Stimulated activated memory B cell treated with anti-CD40 and anti-IgM and Interleukin-4, amounts not matched to agents 10 μg/mL and 1 μg/mL and 100 μg/mL, for 72 hours (primary cell): Measurements from ENCODE around the gene TAPBPL.
"Not testable (repeated sequence)": the region's sequence is repeated elsewhere in the genome, so short reads cannot be mapped to it uniquely, and the experiment has no call there.

Experiments
- ATAC-seq: fragments of 150-1000 bp; cut with Tn5 transposase; 2 replicates; pipeline ENCODE4 v1.10.0; 2021
- H3K27ac Mint-ChIP-seq: one replicate; pipeline ENCODE4 v1.8.0; 2022; ENCODE audit warnings: mild to moderate bottlenecking, mixed read lengths
- H3K27me3 Mint-ChIP-seq: one replicate; pipeline ENCODE4 v1.8.0; 2022; ENCODE audit warnings: mixed read lengths
- H3K36me3 Mint-ChIP-seq: one replicate; pipeline ENCODE4 v1.8.0; 2022; ENCODE audit warnings: mixed read lengths
- H3K4me1 Mint-ChIP-seq: one replicate; pipeline ENCODE4 v1.8.0; 2022; ENCODE audit warnings: mixed read lengths
- H3K4me3 Mint-ChIP-seq: one replicate; pipeline ENCODE4 v1.8.0; 2022; ENCODE audit warnings: mild to moderate bottlenecking, moderate library complexity, mixed read lengths
- H3K9me3 Mint-ChIP-seq: one replicate; pipeline ENCODE4 v1.8.0; 2022; ENCODE audit warnings: mixed read lengths

The TAPBPL gene, protein sequence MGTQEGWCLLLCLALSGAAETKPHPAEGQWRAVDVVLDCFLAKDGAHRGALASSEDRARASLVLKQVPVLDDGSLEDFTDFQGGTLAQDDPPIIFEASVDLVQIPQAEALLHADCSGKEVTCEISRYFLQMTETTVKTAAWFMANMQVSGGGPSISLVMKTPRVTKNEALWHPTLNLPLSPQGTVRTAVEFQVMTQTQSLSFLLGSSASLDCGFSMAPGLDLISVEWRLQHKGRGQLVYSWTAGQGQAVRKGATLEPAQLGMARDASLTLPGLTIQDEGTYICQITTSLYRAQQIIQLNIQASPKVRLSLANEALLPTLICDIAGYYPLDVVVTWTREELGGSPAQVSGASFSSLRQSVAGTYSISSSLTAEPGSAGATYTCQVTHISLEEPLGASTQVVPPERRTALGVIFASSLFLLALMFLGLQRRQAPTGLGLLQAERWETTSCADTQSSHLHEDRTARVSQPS

DNA sequence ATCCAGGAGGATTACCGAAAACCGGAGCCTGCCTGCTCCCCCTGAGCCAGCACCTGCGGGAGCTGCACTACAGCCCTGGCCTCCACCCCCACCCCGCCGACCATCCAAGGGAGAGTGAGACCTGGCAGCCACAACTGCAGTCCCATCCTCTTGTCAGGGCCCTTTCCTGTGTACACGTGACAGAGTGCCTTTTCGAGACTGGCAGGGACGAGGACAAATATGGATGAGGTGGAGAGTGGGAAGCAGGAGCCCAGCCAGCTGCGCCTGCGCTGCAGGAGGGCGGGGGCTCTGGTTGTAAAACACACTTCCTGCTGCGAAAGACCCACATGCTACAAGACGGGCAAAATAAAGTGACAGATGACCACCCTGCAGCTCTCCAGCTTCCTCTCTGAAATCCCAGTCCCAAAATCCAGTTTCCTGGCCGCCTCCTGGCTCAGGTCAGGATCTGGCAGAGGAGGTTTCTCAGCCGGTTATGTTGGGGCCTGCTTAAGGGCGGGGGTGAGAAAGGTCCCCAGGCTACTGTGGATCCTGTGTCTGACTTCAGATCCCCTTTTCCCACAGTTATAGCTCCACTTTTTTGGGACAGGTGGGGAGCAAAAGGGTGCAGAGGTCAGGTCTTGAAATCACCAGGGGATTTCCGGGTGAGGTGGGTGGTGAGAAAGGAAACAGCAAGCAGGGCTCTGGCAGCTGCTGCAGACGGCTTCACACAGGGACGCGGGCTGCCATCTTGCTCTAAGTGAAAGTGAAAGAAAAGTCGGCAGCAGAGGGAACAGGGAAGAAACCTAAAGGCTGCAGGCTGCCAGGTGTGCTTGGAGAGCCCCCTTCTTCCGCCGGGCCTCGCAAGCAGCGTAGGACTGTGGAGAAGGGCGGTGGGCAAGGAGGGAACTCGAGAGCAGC lies at the start of gene TAPBPL:
Gene TAPBPL (plus strand): TSS at position 695 of the 897 bp plus-strand sequence. CDS start 207 bp downstream, outside the sequence.
- Mint-ChIP-seq H3K36me3 (peaks cover 67% of the 10 kb centered on the region), H3K9me3 (no peaks in the 10 kb centered on the region), H3K4me1 (peaks cover 68% of the 10 kb centered on the region), H3K27me3 (no peaks in the 10 kb centered on the region), H3K4me3 (peak within 1 kb of the TSS; percentile 97), H3K27ac (peak within 1 kb of the TSS; percentile 83)
- ATAC-seq, result peak; percentile 92

DNA sequence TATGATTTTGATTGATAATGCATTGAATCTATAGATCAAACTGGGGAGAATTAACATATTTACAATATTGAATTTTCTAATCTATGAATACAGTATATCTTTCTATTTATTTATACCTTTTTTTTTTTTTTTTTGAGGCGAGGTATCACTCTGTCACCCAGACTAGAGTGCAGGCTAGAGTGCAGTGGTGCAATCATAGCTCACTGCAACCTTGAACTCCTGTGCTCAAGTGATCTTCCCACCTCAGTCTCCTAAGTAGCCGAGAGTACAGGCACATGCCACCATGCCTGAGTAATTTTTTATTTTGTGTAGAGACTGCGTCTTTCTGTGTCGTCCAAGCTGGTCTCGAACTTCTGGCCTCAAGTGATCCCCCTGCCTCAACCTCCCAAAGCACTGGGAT lies 47.5 kb upstream of the TAPBPL start:
- peaks cover 53% of the 10 kb centered on the region for H3K27me3 Mint-ChIP-seq
- H3K27ac Mint-ChIP-seq, result no peak overlapping the region
- H3K36me3 Mint-ChIP-seq, result no peaks in the 10 kb centered on the region
- peaks cover 4% of the 10 kb centered on the region for H3K9me3 Mint-ChIP-seq
- no peak for ATAC-seq
- no peaks in the 10 kb centered on the region for H3K4me1 Mint-ChIP-seq
- H3K4me3 Mint-ChIP-seq, result no peak overlapping the region

DNA sequence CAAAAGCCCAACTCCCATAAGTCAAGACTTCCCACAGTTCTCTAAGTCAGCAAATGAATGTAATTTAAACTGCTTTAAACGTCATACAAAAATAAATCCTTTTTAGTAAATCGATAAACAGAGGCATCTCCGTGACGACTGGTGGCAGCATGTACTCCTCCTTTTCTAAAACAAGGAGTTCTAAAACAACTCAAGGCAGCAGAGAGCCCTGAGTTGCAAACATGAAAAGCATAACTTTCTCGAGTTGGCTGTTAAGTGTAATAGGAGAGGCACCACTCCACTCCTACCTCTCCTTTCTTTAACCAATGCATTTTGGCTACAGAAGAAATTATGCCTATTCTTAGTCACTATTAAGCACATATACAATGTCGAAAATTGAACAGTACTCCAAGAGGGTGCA lies 45.9 kb upstream of the TAPBPL start:
- Mint-ChIP-seq H3K27ac (no peak overlapping the region), H3K27me3 (peaks cover 55% of the 10 kb centered on the region), H3K4me3 (no peak overlapping the region), H3K4me1 (no peaks in the 10 kb centered on the region), H3K9me3 (peaks cover 4% of the 10 kb centered on the region), H3K36me3 (no peaks in the 10 kb centered on the region)
- ATAC-seq, result no peak

DNA sequence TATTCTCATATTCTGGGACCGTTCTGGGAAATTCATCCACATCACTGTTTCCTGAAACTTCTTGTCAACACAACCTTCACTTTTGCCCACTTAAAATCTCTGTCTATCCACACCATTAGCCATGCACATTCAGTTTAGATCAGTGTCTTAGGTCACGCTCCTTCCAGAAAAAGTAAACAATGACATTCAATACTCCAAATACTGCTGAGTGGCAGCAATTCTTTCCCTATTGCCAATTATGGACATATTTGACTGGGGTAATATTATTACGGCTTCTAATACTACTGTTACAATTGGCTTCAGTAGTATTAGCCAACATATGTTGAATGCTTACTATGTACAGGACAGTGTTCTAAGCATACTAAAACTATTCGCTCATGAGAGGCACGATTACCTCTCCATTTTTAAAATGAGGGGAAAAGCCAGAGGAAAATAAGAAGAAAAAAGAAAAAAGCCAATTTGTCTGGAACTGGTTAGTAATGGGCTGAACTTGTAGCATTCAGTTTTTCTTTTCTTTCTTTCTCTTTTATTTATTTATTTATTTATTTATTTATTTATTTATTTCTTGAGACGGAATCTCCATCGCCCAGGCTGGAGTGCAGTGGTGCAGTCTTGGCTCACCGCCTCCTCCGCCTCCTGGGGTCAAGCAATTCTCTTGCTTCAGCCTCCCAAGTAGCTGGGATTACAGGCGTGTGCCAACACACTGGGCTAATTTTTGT lies 44.4 kb upstream of the TAPBPL start:
- no peak for ATAC-seq
- peaks cover 47% of the 10 kb centered on the region for H3K27me3 Mint-ChIP-seq
- H3K9me3 Mint-ChIP-seq, result peaks cover 4% of the 10 kb centered on the region
- H3K36me3 Mint-ChIP-seq, result no peaks in the 10 kb centered on the region
- H3K4me3 Mint-ChIP-seq, result no peak overlapping the region
- H3K4me1 Mint-ChIP-seq, result no peaks in the 10 kb centered on the region
- H3K27ac Mint-ChIP-seq, result no peak overlapping the region

DNA sequence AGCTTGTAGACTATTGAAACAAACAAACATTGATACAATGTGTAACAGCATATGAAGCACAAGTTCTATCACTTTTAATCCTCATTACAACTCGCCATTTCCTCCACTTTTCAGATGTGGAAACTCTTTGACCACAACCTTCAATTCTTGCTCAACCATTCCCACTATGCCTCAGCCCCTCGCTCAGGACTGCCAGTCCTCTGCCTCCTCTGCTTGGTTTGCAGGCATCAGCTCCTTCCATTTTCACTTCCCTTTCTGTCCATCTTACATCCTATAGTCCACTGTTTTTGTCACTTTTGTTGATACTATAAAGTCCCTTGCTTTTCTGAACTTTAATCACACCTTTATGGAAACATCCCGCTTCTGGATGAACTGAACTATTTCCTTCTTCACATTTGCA lies 35.2 kb upstream of the TAPBPL start:
- Mint-ChIP-seq H3K36me3 (no peaks in the 10 kb centered on the region), H3K27ac (peak overlapping the region; percentile 17)

DNA sequence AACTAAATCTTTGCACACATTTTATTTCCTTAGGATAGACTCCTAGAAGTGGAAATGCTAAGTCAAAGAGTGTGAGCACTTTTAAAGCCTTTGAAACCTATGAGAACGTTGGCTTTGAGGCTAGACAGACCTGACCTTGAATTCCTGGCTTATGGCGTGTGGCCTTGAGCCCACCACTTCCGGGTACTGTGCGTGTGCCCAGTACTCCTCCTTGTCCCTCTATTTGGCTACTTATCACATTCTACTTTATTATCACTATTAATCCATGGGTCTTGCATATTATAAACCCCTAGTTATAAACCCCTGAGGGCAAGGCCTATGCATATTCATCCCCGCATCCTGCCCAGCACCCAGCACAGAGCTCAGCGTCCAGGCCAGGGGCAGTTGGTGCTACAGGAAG lies 33.0 kb upstream of the TAPBPL start:
- no peaks in the 10 kb centered on the region for H3K9me3 Mint-ChIP-seq
- H3K27me3 Mint-ChIP-seq, result peaks cover 37% of the 10 kb centered on the region
- H3K27ac Mint-ChIP-seq, result no peak overlapping the region
- H3K36me3 Mint-ChIP-seq, result no peaks in the 10 kb centered on the region
- ATAC-seq, result no peak
- peaks cover 20% of the 10 kb centered on the region for H3K4me1 Mint-ChIP-seq
- no peak overlapping the region for H3K4me3 Mint-ChIP-seq

More for the DNA sequence above, 35.2 kb upstream of the TAPBPL start:
- Mint-ChIP-seq H3K4me1 (peaks cover 14% of the 10 kb centered on the region), H3K4me3 (no peak overlapping the region), H3K27me3 (peaks cover 41% of the 10 kb centered on the region), H3K9me3 (no peaks in the 10 kb centered on the region)
- peak; percentile 54 for ATAC-seq

DNA sequence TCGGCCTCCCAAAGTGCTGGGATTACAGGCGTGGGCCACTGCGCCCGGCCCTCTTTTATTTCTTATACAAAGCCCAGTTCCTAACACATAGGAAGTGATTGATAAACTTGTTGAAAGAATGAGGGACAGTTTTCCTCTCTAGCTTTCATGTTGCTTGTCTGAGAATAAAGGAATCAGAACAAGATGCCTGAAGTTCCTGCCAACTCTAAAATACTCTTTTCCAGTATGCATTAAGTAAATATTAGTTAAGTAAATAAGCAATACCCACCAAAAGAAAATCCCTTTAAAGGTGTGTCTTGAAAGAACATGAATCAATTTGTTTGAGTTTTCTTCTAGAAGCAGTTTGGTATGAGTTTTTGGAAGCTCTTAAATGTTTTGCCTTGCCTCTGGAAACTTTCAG lies 31.5 kb upstream of the TAPBPL start:
- no peak for ATAC-seq
- H3K9me3 Mint-ChIP-seq, result no peaks in the 10 kb centered on the region
- peaks cover 25% of the 10 kb centered on the region for H3K4me1 Mint-ChIP-seq
- H3K27me3 Mint-ChIP-seq, result peaks cover 21% of the 10 kb centered on the region
- no peak overlapping the region for H3K4me3 Mint-ChIP-seq
- H3K27ac Mint-ChIP-seq, result no peak overlapping the region
- no peaks in the 10 kb centered on the region for H3K36me3 Mint-ChIP-seq

DNA sequence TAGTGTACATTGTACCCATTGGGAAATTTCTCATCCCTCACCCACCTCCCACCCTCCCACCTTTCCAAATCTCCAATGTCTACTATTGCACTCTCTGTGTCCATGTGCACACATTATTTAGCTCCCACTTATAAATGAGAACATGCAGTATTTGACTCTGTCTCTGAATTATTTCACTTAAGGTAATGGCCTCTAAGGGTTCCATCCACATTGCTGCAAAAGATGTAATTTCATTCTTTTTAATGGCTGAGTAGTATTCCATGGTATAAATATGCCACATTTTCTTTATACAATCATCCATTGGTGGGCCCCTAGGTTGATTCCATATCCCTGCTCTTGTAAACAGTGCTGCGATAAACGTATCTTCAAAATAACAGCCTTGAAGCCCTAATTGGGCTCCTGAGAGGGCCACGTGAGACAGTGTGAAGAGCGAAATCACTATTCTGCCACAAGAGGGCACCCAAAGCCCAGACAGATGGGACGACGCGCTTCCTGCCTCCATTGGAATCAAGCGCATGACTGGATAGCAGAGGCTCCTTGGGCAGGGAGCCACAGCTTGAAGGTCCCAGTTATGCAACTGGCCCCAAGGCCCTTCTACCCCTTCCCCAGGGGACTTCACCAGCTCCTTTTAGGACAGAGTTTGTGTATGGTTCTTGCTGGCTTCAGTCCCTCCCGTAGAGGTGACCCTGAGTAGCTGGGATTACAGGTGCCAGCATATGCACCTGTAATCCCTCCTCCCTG lies 28.4 kb upstream of the TAPBPL start:
- peak overlapping the region; percentile 87 for H3K27ac Mint-ChIP-seq
- peak overlapping the region; percentile 61 for H3K4me3 Mint-ChIP-seq
- peaks cover 42% of the 10 kb centered on the region for H3K4me1 Mint-ChIP-seq
- ATAC-seq, result peak; percentile 60
- no peaks in the 10 kb centered on the region for H3K9me3 Mint-ChIP-seq
- no peaks in the 10 kb centered on the region for H3K36me3 Mint-ChIP-seq
- no peaks in the 10 kb centered on the region for H3K27me3 Mint-ChIP-seq

DNA sequence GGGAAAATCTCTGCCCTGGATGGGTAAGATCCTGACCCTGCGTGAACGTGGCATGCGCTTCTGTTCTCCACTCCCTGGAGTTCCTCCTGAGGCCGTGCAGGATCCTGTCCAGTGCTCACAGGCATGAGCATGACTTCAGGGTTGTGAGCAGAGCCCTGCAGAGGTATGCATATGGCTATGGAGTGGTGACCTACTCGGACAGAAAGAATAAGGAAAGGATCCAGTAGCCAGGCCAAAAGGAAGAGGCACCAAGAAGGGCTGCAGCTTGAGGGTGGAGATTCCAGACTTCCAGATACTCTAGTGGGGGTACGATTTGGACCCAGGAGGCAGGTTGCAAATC lies 27.9 kb upstream of the TAPBPL start:
- peak overlapping the region; percentile 61 for H3K4me3 Mint-ChIP-seq
- ATAC-seq, result no peak
- no peaks in the 10 kb centered on the region for H3K36me3 Mint-ChIP-seq
- H3K4me1 Mint-ChIP-seq, result peaks cover 43% of the 10 kb centered on the region
- H3K27ac Mint-ChIP-seq, result peak overlapping the region; percentile 87
- no peaks in the 10 kb centered on the region for H3K9me3 Mint-ChIP-seq
- no peaks in the 10 kb centered on the region for H3K27me3 Mint-ChIP-seq

DNA sequence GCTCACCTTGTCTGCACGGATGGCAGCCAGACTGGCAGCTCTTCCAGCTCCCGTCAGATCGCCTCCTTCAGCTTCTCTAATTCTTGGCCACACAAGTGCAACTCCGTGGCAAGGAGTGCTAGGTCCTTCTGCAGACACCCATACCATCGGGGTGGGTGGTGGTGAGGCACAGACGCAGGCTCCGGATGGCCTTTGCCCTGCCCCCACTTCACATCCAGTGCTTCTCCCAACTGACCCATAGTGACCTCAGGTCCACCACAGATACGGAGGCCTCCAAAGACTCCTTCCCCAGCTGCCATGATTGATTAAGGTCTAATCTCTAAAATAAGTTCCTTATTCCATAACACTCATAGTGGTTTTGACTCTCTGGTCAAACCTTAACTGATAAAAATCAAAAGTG lies 27.0 kb upstream of the TAPBPL start:
- peaks cover 48% of the 10 kb centered on the region for H3K4me1 Mint-ChIP-seq
- no peaks in the 10 kb centered on the region for H3K36me3 Mint-ChIP-seq
- no peaks in the 10 kb centered on the region for H3K27me3 Mint-ChIP-seq
- peak overlapping the region; percentile 95 for H3K27ac Mint-ChIP-seq
- no peaks in the 10 kb centered on the region for H3K9me3 Mint-ChIP-seq
- H3K4me3 Mint-ChIP-seq, result no peak overlapping the region
- ATAC-seq, result no peak

DNA sequence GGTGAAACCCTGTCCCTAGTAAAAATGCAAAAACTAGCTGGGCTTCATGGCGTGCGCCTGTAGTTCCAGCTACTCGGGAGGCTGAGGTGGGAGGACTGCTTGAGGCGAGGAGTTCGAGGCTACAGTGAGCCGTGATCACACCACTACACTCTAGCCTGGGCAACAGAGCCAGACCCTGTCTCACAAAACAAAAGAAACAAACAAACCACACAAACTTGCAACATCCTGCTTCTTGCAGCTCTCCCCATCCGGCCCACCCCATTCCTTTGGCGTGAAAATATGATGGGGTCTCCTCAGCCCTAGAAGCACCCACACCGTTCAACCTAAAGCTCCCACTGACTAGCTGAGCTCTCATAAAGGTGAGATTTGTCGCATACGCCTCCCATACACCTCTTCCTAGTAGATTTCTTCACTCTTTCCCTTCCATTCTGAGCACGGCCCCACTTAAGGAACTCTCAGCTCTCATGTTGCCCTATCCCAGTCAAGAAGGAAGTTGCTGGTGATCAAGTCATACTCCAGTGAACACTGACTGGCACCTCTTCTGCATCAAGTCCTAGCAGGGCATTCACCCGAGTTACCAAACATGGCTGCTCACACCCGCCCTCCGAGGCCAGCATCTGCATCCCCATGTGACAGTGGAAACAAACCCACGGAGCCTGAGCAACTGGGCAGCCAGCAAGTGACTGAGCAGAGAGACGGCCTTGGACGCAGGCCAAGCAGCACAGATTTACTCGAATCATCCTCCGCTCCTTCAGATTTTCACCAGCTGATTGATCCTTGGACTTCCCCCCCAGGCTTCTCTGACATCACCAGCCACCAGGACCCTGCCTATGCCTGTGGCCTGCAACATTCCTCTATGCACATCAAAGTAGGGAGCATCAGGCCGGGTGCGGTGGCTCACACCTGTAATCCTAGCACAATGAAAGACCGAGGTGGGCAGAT lies 26.0 kb upstream of the TAPBPL start:
- no peaks in the 10 kb centered on the region for H3K27me3 Mint-ChIP-seq
- peak; percentile 73 for ATAC-seq

DNA sequence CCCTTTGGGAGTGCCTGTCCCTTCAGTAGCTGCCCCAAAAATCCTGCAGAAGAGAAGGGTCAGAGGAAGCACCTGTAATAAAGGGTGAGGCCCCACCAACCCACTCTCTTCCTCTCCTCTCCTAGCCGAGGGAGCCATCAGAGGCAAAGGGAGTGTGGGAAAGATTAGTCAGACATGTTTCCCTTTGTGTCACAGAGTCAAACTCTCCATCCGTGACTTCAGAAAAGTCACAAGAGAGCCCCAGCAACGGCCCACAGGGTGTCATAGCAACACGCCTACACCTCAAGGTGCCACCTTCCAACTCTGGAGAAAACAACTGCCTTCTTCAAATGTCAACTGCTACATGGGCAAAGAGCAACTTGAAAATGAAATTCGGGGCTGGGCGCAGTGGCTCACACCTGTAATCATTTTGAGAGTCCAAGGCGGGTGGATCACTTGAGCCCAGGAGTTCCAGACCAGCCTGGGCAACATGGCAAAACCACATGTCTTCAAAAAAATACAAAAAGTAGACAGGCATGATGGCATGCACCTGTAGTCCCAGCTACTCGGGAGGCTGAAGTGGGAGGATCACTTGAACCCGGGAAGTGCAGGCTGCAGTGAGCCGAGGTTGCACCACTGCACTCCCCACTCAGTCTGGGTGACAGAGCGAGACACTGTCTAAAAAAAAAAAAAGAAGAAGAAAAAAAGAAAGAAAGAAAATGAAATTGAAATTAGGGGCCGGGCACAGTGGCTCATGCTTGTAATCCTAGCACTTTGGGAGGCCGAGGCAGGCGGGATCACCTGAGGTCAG lies 24.8 kb upstream of the TAPBPL start:
- Mint-ChIP-seq H3K4me1 (peaks cover 68% of the 10 kb centered on the region), H3K27me3 (no peaks in the 10 kb centered on the region), H3K4me3 (peak overlapping the region; percentile 79), H3K9me3 (no peaks in the 10 kb centered on the region), H3K36me3 (no peaks in the 10 kb centered on the region), H3K27ac (peak overlapping the region; percentile 95)
- peak; percentile 90 for ATAC-seq

More for the DNA sequence above, 26.0 kb upstream of the TAPBPL start:
- H3K4me3 Mint-ChIP-seq, result peak overlapping the region; percentile 79
- peaks cover 57% of the 10 kb centered on the region for H3K4me1 Mint-ChIP-seq
- no peaks in the 10 kb centered on the region for H3K36me3 Mint-ChIP-seq
- peak overlapping the region; percentile 95 for H3K27ac Mint-ChIP-seq
- no peaks in the 10 kb centered on the region for H3K9me3 Mint-ChIP-seq

DNA sequence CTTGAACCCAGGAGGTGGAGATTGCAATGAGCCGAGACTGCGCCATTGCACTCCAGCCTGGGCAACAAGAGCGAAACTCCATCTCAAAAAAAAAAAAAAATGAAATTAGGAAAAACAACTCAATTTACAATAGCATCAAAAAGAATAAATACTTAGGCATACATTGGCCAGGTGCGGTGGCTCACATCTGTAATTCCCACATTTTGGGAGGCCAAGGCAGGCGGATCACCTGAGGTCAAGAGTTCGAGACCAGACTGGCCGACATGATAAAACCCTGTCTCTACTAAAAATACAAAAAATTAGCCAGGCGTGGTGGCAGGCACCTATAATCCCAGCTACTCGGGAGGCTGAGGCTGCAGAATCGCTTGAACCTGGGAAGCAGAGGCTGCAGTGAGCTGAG lies 24.0 kb upstream of the TAPBPL start:
- Mint-ChIP-seq H3K4me1 (peaks cover 76% of the 10 kb centered on the region), H3K27ac (peak overlapping the region; percentile 95), H3K4me3 (peak overlapping the region; percentile 79)
- not testable (repeated sequence) for H3K27me3 Mint-ChIP-seq, ATAC-seq, H3K9me3 Mint-ChIP-seq, H3K36me3 Mint-ChIP-seq
